K562 (cell line): ENCODE measurements around the gene GRIK1. TPM values are rescaled to one million over a fixed set of nuclear protein-coding genes. Genes with fewer than 3 reads are reported as not detected.

Source experiments
- ARID2 ChIP-seq: fragments of 450-650 bp; IDR thresholded peaks from 2 replicates; pipeline ENCODE4 v1.6.1; 2017; ENCODE audit warnings: antibody characterized with exemption, mild to moderate bottlenecking
- BCOR ChIP-seq: fragments of 450-650 bp; IDR thresholded peaks from 2 replicates; pipeline ENCODE4 v1.6.1; 2016
- C11orf30 ChIP-seq: fragments of 450-650 bp; IDR thresholded peaks from 2 replicates; pipeline ENCODE4 v1.6.1; 2016; ENCODE audit warnings: low read depth, mild to moderate bottlenecking
- ELF1 ChIP-seq: fragments of 200-800 bp; sonication (Bioruptor generic); IDR thresholded peaks from 2 replicates; pipeline ENCODE4 v1.6.1; 2016; ENCODE audit warnings: missing genetic modification characterization, missing compliant biosample characterization
- HMGN3 ChIP-seq: IDR thresholded peaks from 2 replicates; pipeline ENCODE4 v1.6.1; 2011; ENCODE audit warnings: borderline replicate concordance, low read depth, mild to moderate bottlenecking, mixed read lengths, low read length; ENCODE audit not compliant: insufficient read length; ENCODE audit errors: extremely low read depth
- KLF6 ChIP-seq: fragments of 250-450 bp; sonication (Bioruptor Pico); IDR thresholded peaks from 2 replicates; pipeline ENCODE4 v1.4.0; 2020; ENCODE audit warnings: mild to moderate bottlenecking, moderate library complexity, borderline replicate concordance
- MEF2D ChIP-seq: conservative IDR thresholded peaks from 2 replicates; pipeline ENCODE4 v1.6.1; 2016; ENCODE audit warnings: low read depth, missing genetic modification characterization, missing compliant biosample characterization
- NR2C2 ChIP-seq, 2 experiments: fragments of 200-800 bp in 1 of 2; sonication (Bioruptor generic) in 1 of 2; sonication (generic) in 1 of 2; formaldehyde crosslinking in 1 of 2; IDR thresholded peaks; 2 replicates each; pipeline versions ENCODE4 v1.6.1 to v1.8.0; 2016 to 2022; ENCODE audit warnings: mild to moderate bottlenecking in 1 of 2, missing compliant biosample characterization in 1 of 2, missing genetic modification characterization in 1 of 2, missing genetic modification reagents in 1 of 2
- NR4A1 ChIP-seq, 2 experiments: fragments of 250-450 bp in 1 of 2; fragments of 450-650 bp in 1 of 2; sonication (Bioruptor Pico) in 1 of 2; IDR thresholded peaks; 2 replicates each; pipeline versions ENCODE4 v1.4.0 to v1.6.1; 2016 to 2020; ENCODE audit warnings: mild to moderate bottlenecking in 2 of 2, missing compliant biosample characterization in 1 of 2, missing genetic modification characterization in 1 of 2, moderate library complexity in 1 of 2
- SLC30A9 ChIP-seq: fragments of 250-450 bp; sonication (Bioruptor Pico); IDR thresholded peaks from 2 replicates; pipeline ENCODE4 v1.8.0; 2022; ENCODE audit warnings: mild to moderate bottlenecking, moderate library complexity
- TAF9B ChIP-seq: fragments of 450-650 bp; IDR thresholded peaks from 2 replicates; pipeline ENCODE4 v1.6.1; 2018; ENCODE audit warnings: mild to moderate bottlenecking; ENCODE audit not compliant: partially characterized antibody
- TGIF2 ChIP-seq: sonication (generic); formaldehyde crosslinking; IDR thresholded peaks from 2 replicates; pipeline ENCODE4 v1.8.1; 2022; ENCODE audit warnings: mild to moderate bottlenecking, missing genetic modification reagents, moderate library complexity
- ZFPM2 ChIP-seq: fragments of 250-450 bp; sonication (Bioruptor Pico); IDR thresholded peaks from 2 replicates; pipeline ENCODE4 v1.5.1; 2022; ENCODE audit warnings: mild to moderate bottlenecking
- ZKSCAN3 ChIP-seq: fragments of 250-450 bp; sonication (Bioruptor Pico); IDR thresholded peaks from 2 replicates; pipeline ENCODE4 v1.4.0; 2020
- ZNF143 ChIP-seq: sonication (generic); formaldehyde crosslinking; IDR thresholded peaks from 2 replicates; pipeline ENCODE4 v1.9.0; 2022; ENCODE audit warnings: mild to moderate bottlenecking, missing genetic modification reagents
- ZNF175 ChIP-seq: fragments of 200-800 bp; sonication (Bioruptor generic); IDR thresholded peaks from 2 replicates; pipeline ENCODE4 v1.6.1; 2016; ENCODE audit warnings: low read depth, mild to moderate bottlenecking, missing genetic modification characterization, missing compliant biosample characterization
- polyA plus RNA-seq, 8 experiments: library from polyadenylated mRNA; depleted of rRNA in 4 of 8; stranded (reverse) in 5 of 8; unstranded in 3 of 8; fragments of >200 nt; fragmentation: Nextera tagmentation in 2 of 8; fragmentation: Illumina TruSeq in 1 of 8; extraction: Ambion mirVana in 2 of 8; extraction: Trizol in 1 of 8; gene quantifications; 2 replicates each; pipeline versions ENCODE4 v1.2.1 to v1.2.3, GENCODE V29; 2011 to 2014; ENCODE audit warnings: inconsistent platforms in 1 of 8, missing spikeins in 1 of 8
- total RNA-seq, 7 experiments: library from RNA; depleted of rRNA in 6 of 7; stranded (reverse); fragments of >200 nt in 6 of 7; fragmentation: Illumina TruSeq in 2 of 7; extraction: Trizol in 2 of 7; gene quantifications; 2 replicates each; pipeline versions ENCODE4 v1.2.1 to v1.2.3, GENCODE V29; 2011 to 2021; ENCODE audit warnings: low replicate concordance in 1 of 7
- TF ChIP-seq, protein P1 (sequence below): sonication (generic); formaldehyde crosslinking; IDR thresholded peaks from 2 replicates; pipeline ENCODE4 v1.8.1; 2023; ENCODE audit warnings: mild to moderate bottlenecking, missing genetic modification reagents
- TF ChIP-seq, protein P2 (sequence below): fragments of 450-650 bp; conservative IDR thresholded peaks from 2 replicates; pipeline ENCODE4 v1.6.1; 2016; ENCODE audit warnings: missing genetic modification characterization, low read depth, mild to moderate bottlenecking, control low read depth, missing compliant biosample characterization
- TF ChIP-seq, protein P3 (sequence below): sonication (generic); formaldehyde crosslinking; IDR thresholded peaks from 2 replicates; pipeline ENCODE4 v1.9.0; 2022; ENCODE audit warnings: mild to moderate bottlenecking, missing genetic modification reagents
- TF ChIP-seq, protein P4 (sequence below): IDR thresholded peaks from 3 replicates; pipeline ENCODE4 v1.6.1; 2011; ENCODE audit warnings: borderline replicate concordance, mild to moderate bottlenecking, moderate library complexity; ENCODE audit not compliant: insufficient read length; ENCODE audit errors: extremely low read depth

Gene GRIK1
- total and polyA plus RNA-seq, 9 of the 15 experiments (the other 6 are each of a cell fraction or from before 2014, with no cell fraction given), result 0.17 to 2.8 (median 0.53) TPM

DNA sequence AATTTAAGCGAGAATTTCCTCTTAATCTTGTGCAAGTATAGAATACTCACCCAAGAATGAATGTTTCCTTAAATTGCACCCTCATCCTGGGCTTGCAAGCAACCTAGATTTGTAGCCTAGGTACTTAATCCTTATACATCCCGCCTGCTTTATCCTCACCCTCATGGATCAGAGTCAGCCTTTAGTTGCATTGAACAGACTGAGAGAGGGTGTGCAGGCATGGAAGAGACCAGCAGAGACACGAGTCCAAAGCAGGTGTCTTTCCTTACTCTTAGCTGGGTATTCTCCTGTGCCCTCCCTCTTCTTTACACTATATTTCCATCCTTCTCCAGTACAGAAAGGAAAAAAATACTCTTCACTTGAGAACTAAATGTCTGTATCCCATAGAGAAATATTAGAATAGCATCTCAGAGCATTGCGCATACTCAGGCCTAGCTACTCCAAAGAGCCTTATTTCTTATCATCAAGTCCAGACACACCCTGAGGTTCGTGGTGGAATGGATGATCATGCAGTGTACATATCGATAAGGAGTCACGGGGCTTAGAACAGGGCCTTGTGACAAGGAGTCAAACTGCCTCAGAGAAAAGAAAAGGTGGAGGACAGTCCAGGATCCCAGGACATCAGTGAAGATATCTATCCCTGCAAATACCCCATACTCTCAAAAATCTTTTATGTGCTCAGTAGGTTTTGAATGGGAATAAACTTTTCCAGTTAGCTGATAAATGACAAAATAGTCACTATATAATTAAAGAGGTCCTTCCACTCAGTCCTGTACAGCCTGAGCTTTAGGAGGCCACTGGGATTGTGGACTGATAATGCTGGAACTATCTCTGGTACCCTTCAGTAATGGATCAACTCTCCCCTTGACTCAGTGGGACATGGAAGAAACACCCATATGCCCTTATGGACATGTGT lies 297.9 kb downstream of the GRIK1 start (continued):
- TF ChIP-seq ZNF143 (no peak), KLF6 (CRISPR knock-in tag) (peak; percentile 87; the same call in 1 of the 2 replicates), NR4A1 (CRISPR knock-in tag; IDR thresholded peaks at IDR 0.05) (no peak), NR4A1 (tag; IDR thresholded peaks at IDR 0.05) (no peak), NR2C2 (CRISPR knock-in tag; IDR thresholded peaks at IDR 0.05) (no peak), NR2C2 (tag; IDR thresholded peaks at IDR 0.05) (no peak), SLC30A9 (CRISPR knock-in tag) (no peak), BCOR (peak; percentile 70; the same call in 1 of the 2 replicates), ELF1 (tag) (no peak; the same call in 1 of the 2 replicates), ARID2 (no peak), TAF9B (peak; percentile 67), TGIF2 (CRISPR knock-in tag) (no peak), MEF2D (peak; percentile 58), HMGN3 (peak; percentile 76), ZNF175 (CRISPR knock-in tag) (peak; percentile 91), C11orf30 (0 out of 2 replicates have a peak, but pooled peaks have one; percentile 28), ZFPM2 (CRISPR knock-in tag) (no peak), ZKSCAN3 (CRISPR knock-in tag) (no peak)
- TF ChIP-seq, protein P1, sequence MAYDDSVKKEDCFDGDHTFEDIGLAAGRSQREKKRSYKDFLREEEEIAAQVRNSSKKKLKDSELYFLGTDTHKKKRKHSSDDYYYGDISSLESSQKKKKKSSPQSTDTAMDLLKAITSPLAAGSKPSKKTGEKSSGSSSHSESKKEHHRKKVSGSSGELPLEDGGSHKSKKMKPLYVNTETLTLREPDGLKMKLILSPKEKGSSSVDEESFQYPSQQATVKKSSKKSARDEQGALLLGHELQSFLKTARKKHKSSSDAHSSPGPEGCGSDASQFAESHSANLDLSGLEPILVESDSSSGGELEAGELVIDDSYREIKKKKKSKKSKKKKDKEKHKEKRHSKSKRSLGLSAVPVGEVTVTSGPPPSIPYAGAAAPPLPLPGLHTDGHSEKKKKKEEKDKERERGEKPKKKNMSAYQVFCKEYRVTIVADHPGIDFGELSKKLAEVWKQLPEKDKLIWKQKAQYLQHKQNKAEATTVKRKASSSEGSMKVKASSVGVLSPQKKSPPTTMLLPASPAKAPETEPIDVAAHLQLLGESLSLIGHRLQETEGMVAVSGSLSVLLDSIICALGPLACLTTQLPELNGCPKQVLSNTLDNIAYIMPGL (CRISPR knock-in tag), result no peak
- TF ChIP-seq, protein P2, sequence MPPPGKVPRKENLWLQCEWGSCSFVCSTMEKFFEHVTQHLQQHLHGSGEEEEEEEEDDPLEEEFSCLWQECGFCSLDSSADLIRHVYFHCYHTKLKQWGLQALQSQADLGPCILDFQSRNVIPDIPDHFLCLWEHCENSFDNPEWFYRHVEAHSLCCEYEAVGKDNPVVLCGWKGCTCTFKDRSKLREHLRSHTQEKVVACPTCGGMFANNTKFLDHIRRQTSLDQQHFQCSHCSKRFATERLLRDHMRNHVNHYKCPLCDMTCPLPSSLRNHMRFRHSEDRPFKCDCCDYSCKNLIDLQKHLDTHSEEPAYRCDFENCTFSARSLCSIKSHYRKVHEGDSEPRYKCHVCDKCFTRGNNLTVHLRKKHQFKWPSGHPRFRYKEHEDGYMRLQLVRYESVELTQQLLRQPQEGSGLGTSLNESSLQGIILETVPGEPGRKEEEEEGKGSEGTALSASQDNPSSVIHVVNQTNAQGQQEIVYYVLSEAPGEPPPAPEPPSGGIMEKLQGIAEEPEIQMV (tag), result 0 out of 2 replicates have a peak, but pooled peaks have one; percentile 4
- TF ChIP-seq, protein P3, sequence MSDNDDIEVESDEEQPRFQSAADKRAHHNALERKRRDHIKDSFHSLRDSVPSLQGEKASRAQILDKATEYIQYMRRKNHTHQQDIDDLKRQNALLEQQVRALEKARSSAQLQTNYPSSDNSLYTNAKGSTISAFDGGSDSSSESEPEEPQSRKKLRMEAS, result peak; percentile 58
- TF ChIP-seq, protein P4, sequence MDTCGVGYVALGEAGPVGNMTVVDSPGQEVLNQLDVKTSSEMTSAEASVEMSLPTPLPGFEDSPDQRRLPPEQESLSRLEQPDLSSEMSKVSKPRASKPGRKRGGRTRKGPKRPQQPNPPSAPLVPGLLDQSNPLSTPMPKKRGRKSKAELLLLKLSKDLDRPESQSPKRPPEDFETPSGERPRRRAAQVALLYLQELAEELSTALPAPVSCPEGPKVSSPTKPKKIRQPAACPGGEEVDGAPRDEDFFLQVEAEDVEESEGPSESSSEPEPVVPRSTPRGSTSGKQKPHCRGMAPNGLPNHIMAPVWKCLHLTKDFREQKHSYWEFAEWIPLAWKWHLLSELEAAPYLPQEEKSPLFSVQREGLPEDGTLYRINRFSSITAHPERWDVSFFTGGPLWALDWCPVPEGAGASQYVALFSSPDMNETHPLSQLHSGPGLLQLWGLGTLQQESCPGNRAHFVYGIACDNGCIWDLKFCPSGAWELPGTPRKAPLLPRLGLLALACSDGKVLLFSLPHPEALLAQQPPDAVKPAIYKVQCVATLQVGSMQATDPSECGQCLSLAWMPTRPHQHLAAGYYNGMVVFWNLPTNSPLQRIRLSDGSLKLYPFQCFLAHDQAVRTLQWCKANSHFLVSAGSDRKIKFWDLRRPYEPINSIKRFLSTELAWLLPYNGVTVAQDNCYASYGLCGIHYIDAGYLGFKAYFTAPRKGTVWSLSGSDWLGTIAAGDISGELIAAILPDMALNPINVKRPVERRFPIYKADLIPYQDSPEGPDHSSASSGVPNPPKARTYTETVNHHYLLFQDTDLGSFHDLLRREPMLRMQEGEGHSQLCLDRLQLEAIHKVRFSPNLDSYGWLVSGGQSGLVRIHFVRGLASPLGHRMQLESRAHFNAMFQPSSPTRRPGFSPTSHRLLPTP, result no peak
